Measurements from ENCODE around the gene TMEM190. TPM values are rescaled to one million over a fixed set of nuclear protein-coding genes. Genes with fewer than 3 reads are reported as not detected.

The TMEM190 gene
- total and polyA plus RNA-seq, 12 donors, result 0.55 to 63.0 (median 1.7) TPM; not detected in 6

GRCh38 chr19:55348317-55349034 lies 28.1 kb upstream of the TMEM190 start:
- 78 to 86% (median 82%) methylated on average over 16 to 22 of the region's 22 CpGs for WGBS, 4 donors
- intact Hi-C loops (cut with DNase I), result no loop called here
- peaks cover 0 to 5% of the 10 kb centered on the region in 2 donors for H3K36me3 ChIP-seq (replicated peaks in 1 of 2)
- H3K4me1 ChIP-seq (replicated peaks in 1 of 2), result peaks cover 3 to 4% of the 10 kb centered on the region in 2 donors
- H3K4me3 ChIP-seq, result no peak overlapping the region
- TF ChIP-seq CTCF (IDR thresholded peaks at IDR 0.05) (no peak), POLR2A (IDR thresholded peaks at IDR 0.05) (no peak)
- DNase-seq, result no peak
- no peak overlapping the region for H3K27ac ChIP-seq
- no peaks in the 10 kb centered on the region for H3K9me3 ChIP-seq (replicated peaks in 1 of 3)
- peaks cover 18% of the 10 kb centered on the region for H3K27me3 ChIP-seq

- no peak overlapping the region for H3K4me3 ChIP-seq
- WGBS, 4 donors, result 60 to 75% (median 73%) methylated on average over 10 to 11 of the region's 11 CpGs
- no peaks in the 10 kb centered on the region for H3K9me3 ChIP-seq (replicated peaks in 1 of 3)
- peaks cover 18% of the 10 kb centered on the region for H3K27me3 ChIP-seq
- TF ChIP-seq POLR2A (IDR thresholded peaks at IDR 0.05), result no peak
- TF ChIP-seq CTCF (IDR thresholded peaks at IDR 0.05), result no peak
- H3K27ac ChIP-seq, result no peak overlapping the region
- intact Hi-C loops (cut with DNase I), result no loop called here
- no peak for DNase-seq
- no peaks in the 10 kb centered on the region for H3K36me3 ChIP-seq (replicated peaks in 1 of 2)
- H3K4me1 ChIP-seq (replicated peaks in 1 of 2), result peaks cover 12 to 15% of the 10 kb centered on the region in 2 donors
Measured at GRCh38 chr19:55350620-55351315, 25.9 kb upstream of the TMEM190 start.

GRCh38 chr19:55352040-55352439 lies 24.6 kb upstream of the TMEM190 start:
- H3K9me3 ChIP-seq (replicated peaks in 1 of 3), result no peaks in the 10 kb centered on the region
- peaks cover 12 to 15% of the 10 kb centered on the region in 2 donors for H3K4me1 ChIP-seq (replicated peaks in 1 of 2)
- intact Hi-C loops (cut with DNase I), result no loop called here
- no peaks in the 10 kb centered on the region for H3K36me3 ChIP-seq (replicated peaks in 1 of 2)
- DNase-seq, result no peak
- H3K27me3 ChIP-seq, result peaks cover 18% of the 10 kb centered on the region
- no peak overlapping the region for H3K4me3 ChIP-seq
- WGBS, 4 donors, result 69 to 82% (median 71%) methylated on average over 3 to 6 of the region's 6 CpGs
- no peak for TF ChIP-seq POLR2A (IDR thresholded peaks at IDR 0.05)
- no peak overlapping the region for H3K27ac ChIP-seq

- intact Hi-C loops (cut with DNase I), result no loop called here
- Histone ChIP-seq H3K4me3 (no peak overlapping the region), H3K36me3 (replicated peaks in 1 of 2) (no peaks in the 10 kb centered on the region), H3K27me3 (peaks cover 18% of the 10 kb centered on the region), H3K4me1 (replicated peaks in 1 of 2) (peaks cover 12 to 15% of the 10 kb centered on the region in 2 donors), H3K9me3 (replicated peaks in 1 of 3) (no peaks in the 10 kb centered on the region), H3K27ac (no peak overlapping the region)
- DNase-seq, result no peak
- TF ChIP-seq CTCF (IDR thresholded peaks at IDR 0.05) (no peak), POLR2A (IDR thresholded peaks at IDR 0.05) (no peak)
- 56 to 65% (median 62%) methylated on average over 23 to 25 of the region's 25 CpGs for WGBS, 4 donors
Measured at GRCh38 chr19:55352549-55353145, 24.0 kb upstream of the TMEM190 start.
